NT2/D1 (cell line): ENCODE measurements around the gene COL23A1.
"Not testable (repeated sequence)": the region's sequence is repeated elsewhere in the genome, so short reads cannot be mapped to it uniquely, and the experiment has no call there.

ENCODE experiments used
- SUZ12 ChIP-seq: IDR thresholded peaks from 2 replicates; pipeline ENCODE4 v1.6.1; 2011; ENCODE audit not compliant: insufficient read length, insufficient read depth; ENCODE audit errors: extremely low read depth
- ZNF274 ChIP-seq: IDR thresholded peaks from 2 replicates; pipeline ENCODE4 v1.6.1; 2011; ENCODE audit warnings: mild to moderate bottlenecking, low read depth, low read length

DNA sequence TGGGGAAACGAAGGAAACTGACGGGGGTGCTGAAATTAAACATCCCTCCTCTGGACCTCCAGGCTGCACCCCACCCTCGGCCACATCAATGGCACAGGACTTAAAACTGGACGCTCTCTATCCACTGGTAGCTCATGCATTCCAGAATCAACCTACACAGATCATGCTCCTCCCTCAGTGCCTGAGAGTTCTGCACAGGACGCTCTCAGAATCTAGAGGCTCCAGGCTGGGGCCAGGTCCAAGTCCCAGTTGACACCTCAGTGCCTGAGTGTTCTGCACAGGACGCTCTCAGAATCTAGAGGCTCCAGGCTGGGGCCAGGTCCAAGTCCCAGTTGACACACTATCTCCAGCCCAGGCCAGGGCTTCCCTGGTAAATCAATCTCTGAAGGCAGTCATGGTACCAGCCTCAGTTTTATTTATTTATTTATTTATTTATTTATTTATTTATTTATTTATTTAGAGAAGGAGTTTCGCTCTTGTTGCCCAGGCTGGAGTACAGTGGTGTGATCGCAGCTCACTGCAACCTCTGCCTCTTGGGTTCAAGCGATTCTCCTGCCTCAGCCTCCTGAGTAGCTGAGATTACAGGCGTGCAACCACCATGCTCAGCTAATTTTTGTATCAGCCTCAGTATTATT lies 103.2 kb downstream of the COL23A1 start:
- TF ChIP-seq ZNF274, SUZ12: not testable (repeated sequence)
